Hematopoietic multipotent progenitor cell (in vitro differentiated cells): ENCODE data around the gene CACNB2. TPM values are rescaled to one million over a fixed set of nuclear protein-coding genes. Genes with fewer than 3 reads are reported as not detected.

Experiments used
- DNase-seq, 3 donors: peaks; one replicate each; pipeline ENCODE4 v3.0.0-alpha.2; 2011 to 2015; ENCODE audit warnings: low read depth in 2 of 3, low spot score in 2 of 3
- total RNA-seq: library from RNA; depleted of rRNA; stranded (reverse); fragments of >200 nt; gene quantifications from one replicate; pipeline ENCODE4 v1.2.3, GENCODE V29; 2012

Gene CACNB2
- total RNA-seq, 1 donor = 11.6 TPM

GRCh38 chr10:18486438-18486837 is 346.2 kb downstream of the CACNB2 start:
- no peak for DNase-seq

GRCh38 chr10:18490755-18491154 is 350.5 kb downstream of the CACNB2 start:
- no peak for DNase-seq

- DNase-seq = no peak
Observed at GRCh38 chr10:18497806-18498369, 357.7 kb downstream of the CACNB2 start.

- DNase-seq = no peak
Observed at GRCh38 chr10:18498998-18499397, 358.8 kb downstream of the CACNB2 start.

GRCh38 chr10:18500576-18500975 is 360.4 kb downstream of the CACNB2 start:
- DNase-seq = no peak

- DNase-seq = no peak
Observed at GRCh38 chr10:18501198-18501597, 361.0 kb downstream of the CACNB2 start.

GRCh38 chr10:18501629-18502028 is 361.4 kb downstream of the CACNB2 start:
- no peak for DNase-seq

- DNase-seq = no peak
Observed at GRCh38 chr10:18504161-18504560, 363.9 kb downstream of the CACNB2 start.

GRCh38 chr10:18505456-18506118 is 365.4 kb downstream of the CACNB2 start:
- no peak for DNase-seq

- DNase-seq = no peak
Observed at GRCh38 chr10:18508587-18508986, 368.4 kb downstream of the CACNB2 start.

- DNase-seq = no peak
Observed at GRCh38 chr10:18514537-18514936, 374.3 kb downstream of the CACNB2 start.

- DNase-seq = no peak
Observed at GRCh38 chr10:18516851-18517250, 376.6 kb downstream of the CACNB2 start.

GRCh38 chr10:18523025-18523424 is 382.8 kb downstream of the CACNB2 start:
- no peak for DNase-seq

GRCh38 chr10:18523858-18524257 is 383.6 kb downstream of the CACNB2 start:
- DNase-seq = no peak

GRCh38 chr10:18527687-18528086 is 387.5 kb downstream of the CACNB2 start:
- no peak for DNase-seq

GRCh38 chr10:18528292-18528691 is 388.1 kb downstream of the CACNB2 start:
- DNase-seq = no peak

- DNase-seq = no peak
Observed at GRCh38 chr10:18532881-18533535, 392.8 kb downstream of the CACNB2 start.

GRCh38 chr10:18533896-18534295 is 393.7 kb downstream of the CACNB2 start:
- DNase-seq = no peak

GRCh38 chr10:18539335-18539734 is 399.1 kb downstream of the CACNB2 start:
- no peak for DNase-seq

GRCh38 chr10:18540195-18540594 is 400.0 kb downstream of the CACNB2 start:
- no peak for DNase-seq

GRCh38 chr10:18542832-18543231 is 402.6 kb downstream of the CACNB2 start:
- DNase-seq = no peak

GRCh38 chr10:18545621-18546305 is 405.5 kb downstream of the CACNB2 start:
- peak in 2 of 3 donors; percentile 22 to 63 for DNase-seq
